Karpas-422 (cell line): ENCODE measurements around the gene RTF2. TPM values are rescaled to one million over a fixed set of nuclear protein-coding genes. Genes with fewer than 3 reads are reported as not detected.

ENCODE experiments used
- DNase-seq: peaks from one replicate; pipeline ENCODE4 v3.0.0-alpha.2; 2015
- H2AFZ ChIP-seq: fragments of 200-600 bp; sonication (generic); 2 replicates; pipeline ENCODE4 v1.6.1; 2014; ENCODE audit warnings: antibody characterized with exemption, low read length, mixed read lengths
- H3K27ac ChIP-seq: fragments of 200-600 bp; sonication (generic); 2 replicates; pipeline ENCODE4 v1.5.1; 2014; ENCODE audit warnings: mild to moderate bottlenecking, low read length, moderate library complexity
- H3K27me3 ChIP-seq: fragments of 200-600 bp; sonication (generic); 2 replicates; pipeline ENCODE4 v1.6.1; 2014; ENCODE audit warnings: low read length, mixed read lengths
- H3K36me3 ChIP-seq: fragments of 200-600 bp; sonication (generic); 2 replicates; pipeline ENCODE4 v1.6.1; 2014; ENCODE audit warnings: low read length, mixed read lengths; ENCODE audit not compliant: insufficient read depth
- H3K4me1 ChIP-seq: fragments of 200-600 bp; sonication (generic); 2 replicates; pipeline ENCODE4 v1.6.1; 2014; ENCODE audit warnings: mild to moderate bottlenecking, low read length, mixed read lengths
- H3K4me2 ChIP-seq: fragments of 200-600 bp; sonication (generic); 2 replicates; pipeline ENCODE4 v1.6.1; 2014; ENCODE audit warnings: low read length, low read depth, mild to moderate bottlenecking; ENCODE audit not compliant: poor library complexity, severe bottlenecking
- H3K4me3 ChIP-seq: fragments of 200-600 bp; sonication (generic); 2 replicates; pipeline ENCODE4 v1.5.1; 2014; ENCODE audit warnings: mild to moderate bottlenecking, antibody characterized with exemption, low read length, mixed read lengths
- H3K79me2 ChIP-seq: fragments of 200-600 bp; sonication (generic); 2 replicates; pipeline ENCODE4 v1.6.1; 2014; ENCODE audit warnings: mild to moderate bottlenecking, low read length, mixed read lengths
- H3K9ac ChIP-seq: fragments of 200-600 bp; sonication (generic); 2 replicates; pipeline ENCODE4 v1.6.0; 2014; ENCODE audit warnings: low read length
- H3K9me2 ChIP-seq: fragments of 200-600 bp; sonication (generic), shearing (Covaris generic); replicated peaks from 2 replicates; pipeline ENCODE4 v1.6.0; 2014; ENCODE audit warnings: mild to moderate bottlenecking, low read length, moderate library complexity; ENCODE audit not compliant: insufficient read depth
- H3K9me3 ChIP-seq: fragments of 300-700, 200-600 bp; sonication (generic); 2 replicates; pipeline ENCODE4 v1.6.1; 2014; ENCODE audit warnings: low read length, mixed read lengths
- H4K20me1 ChIP-seq: fragments of 200-600 bp; sonication (generic); 2 replicates; pipeline ENCODE4 v1.6.1; 2014; ENCODE audit warnings: mild to moderate bottlenecking, antibody characterized with exemption, low read length, low read depth; ENCODE audit not compliant: insufficient read depth
- total RNA-seq: library from RNA; depleted of rRNA; stranded (reverse); fragments of >200 nt; shearing (Covaris generic); gene quantifications from 2 replicates; pipeline ENCODE4 v1.2.3, GENCODE V29; 2014; ENCODE audit warnings: low replicate concordance

The RTF2 gene
- total RNA-seq, 1 experiment from 2014 or later = 46.0 TPM

- no peaks in the 10 kb centered on the region for H3K9me2 ChIP-seq
- H3K4me2 ChIP-seq = peak overlapping the region; percentile 95
- peaks cover 46% of the 10 kb centered on the region for H3K79me2 ChIP-seq
- H3K9ac ChIP-seq = peak overlapping the region; percentile 88
- no peak for DNase-seq
- H3K9me3 ChIP-seq = no peaks in the 10 kb centered on the region
- H3K27me3 ChIP-seq = no peaks in the 10 kb centered on the region
- H2AFZ ChIP-seq = no peak overlapping the region
- H3K4me1 ChIP-seq = peaks cover 32% of the 10 kb centered on the region
- peaks cover 11% of the 10 kb centered on the region; the same call in 1 of the 2 replicates for H3K36me3 ChIP-seq
- peaks cover 12% of the 10 kb centered on the region; the same call in 1 of the 2 replicates for H4K20me1 ChIP-seq
- no peak overlapping the region for H3K27ac ChIP-seq
- peak overlapping the region; percentile 94 for H3K4me3 ChIP-seq
Measured at GRCh38 chr20:56469077-56469449, 636 bp downstream of the RTF2 start.

DNA sequence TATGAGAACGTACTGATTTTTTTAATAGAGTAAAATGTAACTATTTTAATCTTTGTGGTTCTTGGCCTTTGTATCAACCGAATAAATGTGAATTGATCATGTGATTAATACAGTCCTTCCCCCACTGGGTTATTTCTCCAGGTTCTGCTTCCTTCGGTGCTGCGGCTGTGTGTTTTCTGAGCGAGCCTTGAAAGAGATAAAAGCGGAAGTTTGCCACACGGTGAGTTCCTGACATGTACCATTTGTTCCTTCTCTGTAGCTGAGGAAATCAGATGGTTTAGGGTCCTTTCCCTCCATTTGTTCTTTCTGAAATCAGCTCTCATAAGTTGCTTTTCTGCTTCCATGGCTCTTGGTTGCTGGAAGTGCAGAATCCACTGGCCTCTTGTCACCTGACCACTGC, 15.5 kb downstream of the RTF2 start:
- no peak overlapping the region for H3K4me3 ChIP-seq
- peaks cover 28% of the 10 kb centered on the region; the same call in 1 of the 2 replicates for H3K79me2 ChIP-seq
- H3K36me3 ChIP-seq = peaks cover 31% of the 10 kb centered on the region; the same call in 1 of the 2 replicates
- H3K9me2 ChIP-seq = no peaks in the 10 kb centered on the region
- no peak overlapping the region for H3K9ac ChIP-seq
- no peaks in the 10 kb centered on the region for H3K27me3 ChIP-seq
- no peak overlapping the region for H3K4me2 ChIP-seq
- no peaks in the 10 kb centered on the region for H3K9me3 ChIP-seq
- no peak overlapping the region for H2AFZ ChIP-seq
- DNase-seq = no peak
- no peaks in the 10 kb centered on the region for H4K20me1 ChIP-seq
- no peaks in the 10 kb centered on the region for H3K4me1 ChIP-seq
- H3K27ac ChIP-seq = no peak overlapping the region

DNA sequence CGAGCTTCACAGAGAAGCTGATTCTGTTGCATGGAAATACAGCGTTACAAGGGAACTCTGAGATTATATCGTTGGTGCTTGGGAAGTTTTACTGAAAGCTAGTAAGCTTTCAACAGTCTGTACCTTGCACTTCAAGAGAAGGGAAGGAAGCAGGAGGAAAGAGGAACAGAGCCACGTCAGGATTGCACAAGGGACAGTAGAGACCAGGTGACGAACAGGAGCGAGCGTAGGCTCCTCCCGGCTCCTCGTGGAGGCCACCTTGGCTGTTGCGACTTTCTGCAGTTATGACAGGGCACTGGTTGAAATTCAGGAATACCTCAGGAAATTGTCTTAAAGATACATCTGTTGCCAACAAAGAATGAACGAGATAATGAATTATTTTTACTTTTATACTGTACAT, 18.8 kb downstream of the RTF2 start:
- H3K27ac ChIP-seq = no peak overlapping the region
- no peaks in the 10 kb centered on the region for H4K20me1 ChIP-seq
- H3K9ac ChIP-seq = no peak overlapping the region
- H3K9me2 ChIP-seq = no peaks in the 10 kb centered on the region
- H3K27me3 ChIP-seq = no peaks in the 10 kb centered on the region
- H3K4me3 ChIP-seq = no peak overlapping the region
- no peak for DNase-seq
- no peaks in the 10 kb centered on the region for H3K9me3 ChIP-seq
- no peak overlapping the region for H2AFZ ChIP-seq
- H3K79me2 ChIP-seq = peaks cover 27% of the 10 kb centered on the region; the same call in 1 of the 2 replicates
- H3K36me3 ChIP-seq = peaks cover 25% of the 10 kb centered on the region; the same call in 1 of the 2 replicates
- no peaks in the 10 kb centered on the region for H3K4me1 ChIP-seq
- no peak overlapping the region for H3K4me2 ChIP-seq

DNA sequence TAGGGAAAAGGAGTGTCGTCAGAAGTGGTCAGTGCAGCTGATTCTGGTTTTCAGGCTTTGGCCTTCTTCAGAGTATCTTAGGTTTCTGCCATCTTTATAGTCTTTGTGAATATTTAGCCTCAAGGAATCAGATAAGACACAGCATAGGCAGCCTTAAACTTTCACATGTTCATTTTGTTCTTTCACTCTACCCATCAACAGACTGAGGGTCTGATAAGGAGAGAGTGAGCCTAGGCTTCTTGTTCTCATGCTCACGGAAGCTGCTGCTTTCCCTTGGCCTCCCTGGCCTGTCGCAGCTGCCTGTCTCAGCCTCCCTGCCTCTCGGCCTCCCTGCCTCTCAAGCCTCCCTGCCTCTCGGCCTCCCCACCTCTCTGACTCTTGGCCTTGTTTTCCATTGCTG, 20.1 kb downstream of the RTF2 start:
- peaks cover 26% of the 10 kb centered on the region; the same call in 1 of the 2 replicates for H3K36me3 ChIP-seq
- H3K79me2 ChIP-seq = peaks cover 26% of the 10 kb centered on the region; the same call in 1 of the 2 replicates
- no peak overlapping the region for H2AFZ ChIP-seq
- H3K9me3 ChIP-seq = no peaks in the 10 kb centered on the region
- H3K9me2 ChIP-seq = no peaks in the 10 kb centered on the region
- no peak overlapping the region for H3K4me3 ChIP-seq
- H3K27ac ChIP-seq = no peak overlapping the region
- H3K4me2 ChIP-seq = no peak overlapping the region
- no peak overlapping the region for H3K9ac ChIP-seq
- H3K4me1 ChIP-seq = no peaks in the 10 kb centered on the region
- H4K20me1 ChIP-seq = no peaks in the 10 kb centered on the region
- H3K27me3 ChIP-seq = no peaks in the 10 kb centered on the region
- DNase-seq = no peak

GRCh38 chr20:56501116-56501515, 32.7 kb downstream of the RTF2 start:
- no peaks in the 10 kb centered on the region for H3K9me3 ChIP-seq
- no peak overlapping the region for H2AFZ ChIP-seq
- H3K9ac ChIP-seq = no peak overlapping the region
- peaks cover 38% of the 10 kb centered on the region for H3K79me2 ChIP-seq
- H3K9me2 ChIP-seq = no peaks in the 10 kb centered on the region
- DNase-seq = no peak
- H3K27me3 ChIP-seq = no peaks in the 10 kb centered on the region
- no peak overlapping the region for H3K4me3 ChIP-seq
- peaks cover 25% of the 10 kb centered on the region for H3K36me3 ChIP-seq
- no peak overlapping the region for H3K27ac ChIP-seq
- no peaks in the 10 kb centered on the region for H4K20me1 ChIP-seq
- no peaks in the 10 kb centered on the region for H3K4me1 ChIP-seq
- no peak overlapping the region for H3K4me2 ChIP-seq

DNA sequence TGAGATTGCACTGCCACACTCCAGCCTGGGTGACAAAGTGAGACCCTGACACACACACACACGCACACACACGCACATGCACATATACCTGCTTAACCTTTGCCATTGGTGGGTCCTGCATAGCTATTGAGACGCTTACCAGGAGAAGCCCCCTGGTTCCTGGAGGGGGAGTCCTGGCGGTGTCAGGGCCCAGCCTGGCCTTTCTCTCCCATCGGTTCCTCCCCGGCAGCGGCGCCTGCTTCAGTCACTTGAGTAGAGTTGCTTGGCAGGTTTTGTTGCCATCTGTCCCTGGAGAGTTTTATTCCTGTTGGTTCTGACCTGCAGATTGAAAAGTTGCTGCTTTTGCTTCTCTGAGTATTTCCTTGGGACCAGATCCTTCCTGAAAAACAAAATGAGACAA, 35.5 kb downstream of the RTF2 start:
- H4K20me1 ChIP-seq = no peaks in the 10 kb centered on the region
- H3K4me3 ChIP-seq = no peak overlapping the region
- no peak overlapping the region for H3K4me2 ChIP-seq
- no peak for DNase-seq
- peaks cover 44% of the 10 kb centered on the region for H3K79me2 ChIP-seq
- no peak overlapping the region for H2AFZ ChIP-seq
- no peak overlapping the region for H3K27ac ChIP-seq
- no peaks in the 10 kb centered on the region for H3K9me2 ChIP-seq
- no peaks in the 10 kb centered on the region for H3K27me3 ChIP-seq
- H3K9me3 ChIP-seq = no peaks in the 10 kb centered on the region
- no peaks in the 10 kb centered on the region for H3K36me3 ChIP-seq
- H3K9ac ChIP-seq = no peak overlapping the region
- peaks cover 9% of the 10 kb centered on the region for H3K4me1 ChIP-seq

GRCh38 chr20:56504373-56505005, 36.1 kb downstream of the RTF2 start:
- Histone ChIP-seq H3K9me3 (no peaks in the 10 kb centered on the region), H3K4me3 (no peak overlapping the region), H3K4me1 (peaks cover 10% of the 10 kb centered on the region), H3K36me3 (no peaks in the 10 kb centered on the region), H3K9me2 (no peaks in the 10 kb centered on the region), H2AFZ (no peak overlapping the region), H3K4me2 (no peak overlapping the region), H3K27me3 (no peaks in the 10 kb centered on the region), H3K27ac (no peak overlapping the region), H3K9ac (no peak overlapping the region), H3K79me2 (peaks cover 45% of the 10 kb centered on the region), H4K20me1 (no peaks in the 10 kb centered on the region)
- DNase-seq = peak; percentile 47

GRCh38 chr20:56506103-56506502, 37.7 kb downstream of the RTF2 start:
- peaks cover 50% of the 10 kb centered on the region for H3K79me2 ChIP-seq
- H3K9me3 ChIP-seq = no peaks in the 10 kb centered on the region
- no peak overlapping the region for H2AFZ ChIP-seq
- no peaks in the 10 kb centered on the region for H3K27me3 ChIP-seq
- H3K4me1 ChIP-seq = peaks cover 10% of the 10 kb centered on the region
- no peaks in the 10 kb centered on the region for H3K9me2 ChIP-seq
- H3K27ac ChIP-seq = no peak overlapping the region
- no peaks in the 10 kb centered on the region for H4K20me1 ChIP-seq
- no peak for DNase-seq
- no peak overlapping the region for H3K9ac ChIP-seq
- H3K4me3 ChIP-seq = no peak overlapping the region
- H3K4me2 ChIP-seq = no peak overlapping the region
- no peaks in the 10 kb centered on the region for H3K36me3 ChIP-seq
